Upper lobe of left lung (tissue), 4 donors: ENCODE results near the gene TMEM232.

Experiments
- POLR2AphosphoS5 ChIP-seq, 2 donors: sonication (generic); formaldehyde crosslinking; IDR thresholded peaks; one replicate each; pipeline ENCODE4 v1.5.1; 2017; ENCODE audit warnings: antibody characterized with exemption in 2 of 2
- TF ChIP-seq, protein P1 (sequence below), 6 experiments: fragments of 450-650 bp in 4 of 6; fragments of 200-600 bp in 2 of 6; sonication (generic) in 2 of 6; IDR thresholded peaks; one replicate each; pipeline ENCODE4 v1.5.1; 2016 to 2019; ENCODE audit warnings: antibody characterized with exemption in 6 of 6

- TF ChIP-seq, protein P1, sequence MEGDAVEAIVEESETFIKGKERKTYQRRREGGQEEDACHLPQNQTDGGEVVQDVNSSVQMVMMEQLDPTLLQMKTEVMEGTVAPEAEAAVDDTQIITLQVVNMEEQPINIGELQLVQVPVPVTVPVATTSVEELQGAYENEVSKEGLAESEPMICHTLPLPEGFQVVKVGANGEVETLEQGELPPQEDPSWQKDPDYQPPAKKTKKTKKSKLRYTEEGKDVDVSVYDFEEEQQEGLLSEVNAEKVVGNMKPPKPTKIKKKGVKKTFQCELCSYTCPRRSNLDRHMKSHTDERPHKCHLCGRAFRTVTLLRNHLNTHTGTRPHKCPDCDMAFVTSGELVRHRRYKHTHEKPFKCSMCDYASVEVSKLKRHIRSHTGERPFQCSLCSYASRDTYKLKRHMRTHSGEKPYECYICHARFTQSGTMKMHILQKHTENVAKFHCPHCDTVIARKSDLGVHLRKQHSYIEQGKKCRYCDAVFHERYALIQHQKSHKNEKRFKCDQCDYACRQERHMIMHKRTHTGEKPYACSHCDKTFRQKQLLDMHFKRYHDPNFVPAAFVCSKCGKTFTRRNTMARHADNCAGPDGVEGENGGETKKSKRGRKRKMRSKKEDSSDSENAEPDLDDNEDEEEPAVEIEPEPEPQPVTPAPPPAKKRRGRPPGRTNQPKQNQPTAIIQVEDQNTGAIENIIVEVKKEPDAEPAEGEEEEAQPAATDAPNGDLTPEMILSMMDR (IDR thresholded peaks at IDR 0.05), result no peak
- TF ChIP-seq POLR2AphosphoS5 (IDR thresholded peaks at IDR 0.05), result no peak
These were observed 164.3 kb downstream of the TMEM232 start for GRCh38 chr5:110562191-110562590.
